ENCODE results near the gene THEM4.

Gene THEM4

GRCh38 chr1:151849126-151849525 is 60.2 kb downstream of the THEM4 start:
- Histone ChIP-seq H3K4me3 (no peak overlapping the region), H3K27ac (no peak overlapping the region)
- no peak for DNase-seq (ENCODE audit: low spot score)
- TF ChIP-seq CTCF (IDR thresholded peaks at IDR 0.05), result no peak

- no peak for TF ChIP-seq CTCF (IDR thresholded peaks at IDR 0.05)
- H3K27ac ChIP-seq, result no peak overlapping the region
- H3K4me3 ChIP-seq, result no peak overlapping the region
- no peak for DNase-seq (ENCODE audit: low spot score)
Measured at GRCh38 chr1:151847867-151848596, 61.3 kb downstream of the THEM4 start.

- no peak for TF ChIP-seq CTCF (IDR thresholded peaks at IDR 0.05)
- Histone ChIP-seq H3K4me3 (no peak overlapping the region), H3K27ac (no peak overlapping the region)
- no peak for DNase-seq (ENCODE audit: low spot score)
Measured at GRCh38 chr1:151846686-151847237, 62.5 kb downstream of the THEM4 start.

GRCh38 chr1:151846062-151846568 is 63.2 kb downstream of the THEM4 start:
- DNase-seq (ENCODE audit: low spot score), result no peak
- Histone ChIP-seq H3K4me3 (no peak overlapping the region), H3K27ac (no peak overlapping the region)
- TF ChIP-seq CTCF (IDR thresholded peaks at IDR 0.05), result no peak

GRCh38 chr1:151843398-151843797 is 65.9 kb downstream of the THEM4 start:
- DNase-seq (ENCODE audit: low spot score), result no peak
- TF ChIP-seq CTCF (IDR thresholded peaks at IDR 0.05), result no peak
- no peak overlapping the region for H3K27ac ChIP-seq
- H3K4me3 ChIP-seq, result no peak overlapping the region

- no peak overlapping the region for H3K27ac ChIP-seq
- TF ChIP-seq CTCF (IDR thresholded peaks at IDR 0.05), result no peak
- no peak for DNase-seq (ENCODE audit: low spot score)
Measured at GRCh38 chr1:151841141-151841540, 68.2 kb downstream of the THEM4 start.

GRCh38 chr1:151840421-151840820 is 68.9 kb downstream of the THEM4 start:
- DNase-seq (ENCODE audit: low spot score), result no peak
- Histone ChIP-seq H3K27ac (no peak overlapping the region), H3K4me3 (no peak overlapping the region)
- TF ChIP-seq CTCF (IDR thresholded peaks at IDR 0.05), result no peak

More at GRCh38 chr1:151841141-151841540, 68.2 kb downstream of the THEM4 start:
- H3K4me3 ChIP-seq, result no peak overlapping the region

Measured in coronary artery (tissue), 2 donors.